Progenitor cell of endocrine pancreas (in vitro differentiated cells): ENCODE measurements around the gene MMP28. TPM values are rescaled to one million over a fixed set of nuclear protein-coding genes. Genes with fewer than 3 reads are reported as not detected.

Experiments
- DNase-seq: peaks from one replicate; pipeline ENCODE4 v3.0.0; 2021; ENCODE audit warnings: low spot score; ENCODE audit not compliant: unreplicated experiment
- H3K27ac Mint-ChIP-seq: 2 replicates; pipeline ENCODE4 v1.8.0; 2021; ENCODE audit warnings: mild to moderate bottlenecking, moderate library complexity, mixed read lengths
- H3K27me3 Mint-ChIP-seq: 2 replicates; pipeline ENCODE4 v1.8.0; 2021; ENCODE audit warnings: mixed read lengths
- H3K36me3 Mint-ChIP-seq: 2 replicates; pipeline ENCODE4 v1.8.0; 2022; ENCODE audit warnings: mixed read lengths; ENCODE audit not compliant: insufficient read depth
- H3K4me1 Mint-ChIP-seq: 2 replicates; pipeline ENCODE4 v1.8.0; 2021; ENCODE audit warnings: low read depth, mixed read lengths
- H3K4me3 Mint-ChIP-seq: 2 replicates; pipeline ENCODE4 v1.8.0; 2021; ENCODE audit warnings: low read depth, mild to moderate bottlenecking, moderate library complexity, mixed read lengths
- H3K9me3 Mint-ChIP-seq: 2 replicates; pipeline ENCODE4 v1.8.0; 2021; ENCODE audit warnings: low read depth, mixed read lengths
- CTCF ChIP-seq: fragments of 200-600 bp; sonication (generic); IDR thresholded peaks from one replicate; pipeline ENCODE4 v1.5.0; 2021; ENCODE audit warnings: antibody characterized with exemption, mild to moderate bottlenecking; ENCODE audit not compliant: unreplicated experiment
- total RNA-seq: library from RNA; stranded (reverse); gene quantifications from 2 replicates; pipeline ENCODE4 v1.2.1, GENCODE V29; 2021

MMP28 gene
- total RNA-seq, 1 donor from 2014 or later, result 0.53 TPM

GRCh38 chr17:35791681-35792350 lies 3.6 kb downstream of the MMP28 start:
- H3K36me3 Mint-ChIP-seq, result no peaks in the 10 kb centered on the region
- no peak overlapping the region for H3K4me3 Mint-ChIP-seq
- H3K4me1 Mint-ChIP-seq, result peaks cover 5% of the 10 kb centered on the region
- DNase-seq, result no peak
- no peaks in the 10 kb centered on the region for H3K9me3 Mint-ChIP-seq
- TF ChIP-seq CTCF, result no peak
- H3K27me3 Mint-ChIP-seq, result peaks cover 72% of the 10 kb centered on the region
- H3K27ac Mint-ChIP-seq, result no peak overlapping the region

GRCh38 chr17:35790841-35791240 lies 4.6 kb downstream of the MMP28 start:
- DNase-seq, result no peak
- H3K27me3 Mint-ChIP-seq, result peaks cover 65% of the 10 kb centered on the region
- peaks cover 5% of the 10 kb centered on the region for H3K4me1 Mint-ChIP-seq
- H3K36me3 Mint-ChIP-seq, result no peaks in the 10 kb centered on the region
- H3K9me3 Mint-ChIP-seq, result no peaks in the 10 kb centered on the region
- no peak overlapping the region for H3K27ac Mint-ChIP-seq
- TF ChIP-seq CTCF, result no peak
- no peak overlapping the region for H3K4me3 Mint-ChIP-seq

GRCh38 chr17:35788477-35789368 lies 6.7 kb downstream of the MMP28 start:
- no peak for DNase-seq
- H3K4me1 Mint-ChIP-seq, result peaks cover 5% of the 10 kb centered on the region
- TF ChIP-seq CTCF, result no peak
- peak overlapping the region; percentile 13 for H3K27ac Mint-ChIP-seq
- no peaks in the 10 kb centered on the region for H3K36me3 Mint-ChIP-seq
- peaks cover 48% of the 10 kb centered on the region for H3K27me3 Mint-ChIP-seq
- H3K9me3 Mint-ChIP-seq, result no peaks in the 10 kb centered on the region
- no peak overlapping the region for H3K4me3 Mint-ChIP-seq

- H3K36me3 Mint-ChIP-seq, result no peaks in the 10 kb centered on the region
- H3K27ac Mint-ChIP-seq, result no peak overlapping the region
- H3K9me3 Mint-ChIP-seq, result no peaks in the 10 kb centered on the region
Observed at GRCh38 chr17:35786941-35787432, 8.5 kb downstream of the MMP28 start.

More at GRCh38 chr17:35786941-35787432, 8.5 kb downstream of the MMP28 start:
- Mint-ChIP-seq H3K27me3 (peaks cover 36% of the 10 kb centered on the region), H3K4me1 (peaks cover 11% of the 10 kb centered on the region), H3K4me3 (no peak overlapping the region)
- no peak for DNase-seq
- TF ChIP-seq CTCF, result no peak
